Mesothelial cell of epicardium (in vitro differentiated cells): Measurements from ENCODE around the gene SMIM35. TPM values are rescaled to one million over a fixed set of nuclear protein-coding genes. Genes with fewer than 3 reads are reported as not detected.

Experiments used
- DNase-seq, 2 experiments: peaks; one replicate each; pipeline ENCODE4 v3.0.0; 2021; ENCODE audit warnings: low spot score in 2 of 2; ENCODE audit not compliant: unreplicated experiment in 2 of 2
- H3K27ac Mint-ChIP-seq: 2 replicates; pipeline ENCODE4 v1.8.0; 2021; ENCODE audit warnings: mixed read lengths
- H3K27me3 Mint-ChIP-seq: 2 replicates; pipeline ENCODE4 v1.8.0; 2021; ENCODE audit warnings: low read depth, mixed read lengths
- H3K36me3 Mint-ChIP-seq: 2 replicates; pipeline ENCODE4 v1.8.0; 2021; ENCODE audit warnings: mixed read lengths
- H3K4me1 Mint-ChIP-seq: 2 replicates; pipeline ENCODE4 v1.8.0; 2021; ENCODE audit warnings: mixed read lengths
- H3K4me3 Mint-ChIP-seq: 2 replicates; pipeline ENCODE4 v1.8.0; 2021; ENCODE audit warnings: mild to moderate bottlenecking, moderate library complexity, mixed read lengths
- H3K9me3 Mint-ChIP-seq: 2 replicates; pipeline ENCODE4 v1.8.0; 2021; ENCODE audit warnings: mixed read lengths
- CTCF ChIP-seq: fragments of 200-600 bp; sonication (generic); IDR thresholded peaks from one replicate; pipeline ENCODE4 v1.5.0; 2021; ENCODE audit warnings: antibody characterized with exemption; ENCODE audit not compliant: unreplicated experiment
- total RNA-seq: library from RNA; stranded (reverse); gene quantifications from 3 replicates; pipeline ENCODE4 v1.2.1, GENCODE V29; 2021

The SMIM35 gene
- total RNA-seq, 1 donor from 2014 or later, result not detected

- TF ChIP-seq CTCF, result no peak
- Mint-ChIP-seq H3K4me1 (no peaks in the 10 kb centered on the region), H3K27ac (no peak overlapping the region), H3K9me3 (no peaks in the 10 kb centered on the region), H3K36me3 (no peaks in the 10 kb centered on the region), H3K4me3 (no peak overlapping the region), H3K27me3 (peaks cover 19% of the 10 kb centered on the region)
- no peak for DNase-seq
Observed at GRCh38 chr11:118106789-118107335, 20.1 kb upstream of the SMIM35 start.

GRCh38 chr11:118105657-118106305 lies 19.0 kb upstream of the SMIM35 start:
- H3K27ac Mint-ChIP-seq, result no peak overlapping the region
- no peak overlapping the region for H3K4me3 Mint-ChIP-seq
- peaks cover 17% of the 10 kb centered on the region for H3K27me3 Mint-ChIP-seq
- TF ChIP-seq CTCF, result no peak
- H3K36me3 Mint-ChIP-seq, result no peaks in the 10 kb centered on the region
- H3K4me1 Mint-ChIP-seq, result no peaks in the 10 kb centered on the region
- DNase-seq, result no peak
- H3K9me3 Mint-ChIP-seq, result no peaks in the 10 kb centered on the region

GRCh38 chr11:118104491-118104890 lies 17.7 kb upstream of the SMIM35 start:
- peaks cover under 1% of the 10 kb centered on the region for H3K4me1 Mint-ChIP-seq
- peaks cover 17% of the 10 kb centered on the region for H3K27me3 Mint-ChIP-seq
- no peak for DNase-seq
- TF ChIP-seq CTCF, result no peak
- no peak overlapping the region for H3K4me3 Mint-ChIP-seq
- no peaks in the 10 kb centered on the region for H3K9me3 Mint-ChIP-seq
- H3K27ac Mint-ChIP-seq, result no peak overlapping the region
- H3K36me3 Mint-ChIP-seq, result no peaks in the 10 kb centered on the region

GRCh38 chr11:118102721-118103261 lies 16.0 kb upstream of the SMIM35 start:
- Mint-ChIP-seq H3K27ac (no peak overlapping the region), H3K9me3 (no peaks in the 10 kb centered on the region), H3K4me1 (peaks cover 4% of the 10 kb centered on the region), H3K4me3 (no peak overlapping the region), H3K36me3 (no peaks in the 10 kb centered on the region), H3K27me3 (peaks cover 23% of the 10 kb centered on the region)
- no peak for DNase-seq
- no peak for TF ChIP-seq CTCF

- H3K36me3 Mint-ChIP-seq, result no peaks in the 10 kb centered on the region
- peaks cover 4% of the 10 kb centered on the region for H3K4me1 Mint-ChIP-seq
- no peak overlapping the region for H3K4me3 Mint-ChIP-seq
- no peak for DNase-seq
- TF ChIP-seq CTCF, result no peak
- H3K27ac Mint-ChIP-seq, result no peak overlapping the region
- no peaks in the 10 kb centered on the region for H3K9me3 Mint-ChIP-seq
- peaks cover 20% of the 10 kb centered on the region for H3K27me3 Mint-ChIP-seq
Observed at GRCh38 chr11:118100691-118101232, 14.0 kb upstream of the SMIM35 start.
